ENCODE results near the gene THAP11.
"Not testable (repeated sequence)": the region's sequence is repeated elsewhere in the genome, so short reads cannot be mapped to it uniquely, and the experiment has no call there.

THAP11 gene

DNA sequence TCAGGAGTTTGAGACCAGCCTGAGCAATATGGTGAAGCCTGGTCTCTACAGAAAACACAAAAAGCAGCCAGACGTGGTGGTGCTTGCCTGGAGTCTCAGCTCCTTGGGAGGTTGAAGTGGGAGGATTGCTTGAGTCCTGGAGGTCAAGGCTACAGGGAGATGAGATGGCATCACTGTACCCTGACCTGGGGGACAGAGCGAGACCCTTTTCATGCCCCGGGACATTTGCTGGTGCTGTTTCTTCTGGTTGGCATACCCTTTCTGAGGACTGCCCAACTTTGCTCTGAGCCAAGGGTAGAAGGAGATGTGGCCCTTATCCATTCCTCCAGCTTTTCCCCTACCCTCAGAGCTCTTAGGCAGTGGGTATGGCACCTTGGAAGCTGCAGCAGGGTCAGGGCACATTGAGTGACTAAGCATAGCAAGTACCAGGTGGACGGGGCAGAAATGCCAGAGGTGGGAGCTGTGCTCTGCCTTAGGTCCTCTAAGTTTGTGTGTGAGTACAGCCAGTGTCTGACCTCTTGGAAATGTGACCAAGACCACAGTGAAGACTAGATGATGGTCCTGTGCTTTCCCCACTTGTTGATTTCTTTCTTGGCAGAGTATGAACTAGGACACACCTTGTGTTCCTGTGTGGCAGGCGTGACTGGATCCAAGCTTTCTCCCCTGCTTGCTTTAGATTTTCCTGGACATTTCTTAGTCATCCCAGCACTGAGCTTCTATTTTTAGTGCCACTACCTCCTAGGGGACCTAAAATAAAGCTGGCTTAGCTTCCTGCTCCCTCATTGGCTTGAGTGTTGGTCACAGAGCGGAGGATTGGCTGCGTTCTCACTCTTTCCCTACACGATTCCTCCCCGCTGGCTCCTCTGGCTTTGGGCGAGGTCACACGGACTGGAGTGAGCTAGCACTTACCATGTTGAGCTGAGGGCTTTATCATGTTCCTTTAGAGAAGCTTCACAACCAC is 20.8 kb downstream of the THAP11 start:
- DNase-seq (ENCODE audit: low read depth in 1 of 2, low spot score in 1 of 2) = no peak

DNA sequence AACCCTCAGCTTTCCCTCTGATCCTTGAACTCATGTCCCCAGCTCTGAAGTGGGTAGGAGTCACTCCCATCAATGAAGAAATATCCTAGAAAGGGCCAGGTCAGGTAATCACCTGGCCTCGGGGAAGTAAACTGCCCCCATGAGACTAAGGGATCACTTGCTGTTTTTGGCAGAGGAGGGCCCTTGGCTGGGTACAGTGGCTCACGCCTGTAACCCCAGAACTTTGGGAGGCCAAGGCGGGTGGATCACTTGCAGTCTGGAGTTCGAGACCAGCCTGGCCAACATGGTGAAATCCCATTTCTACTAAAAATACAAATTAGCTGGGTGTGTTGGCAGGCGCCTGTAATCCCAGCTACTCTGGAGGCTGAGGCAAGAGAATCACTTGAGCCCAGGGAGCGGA is 21.9 kb downstream of the THAP11 start:
- DNase-seq (ENCODE audit: low read depth in 1 of 2, low spot score in 1 of 2) = not testable (repeated sequence)

DNA sequence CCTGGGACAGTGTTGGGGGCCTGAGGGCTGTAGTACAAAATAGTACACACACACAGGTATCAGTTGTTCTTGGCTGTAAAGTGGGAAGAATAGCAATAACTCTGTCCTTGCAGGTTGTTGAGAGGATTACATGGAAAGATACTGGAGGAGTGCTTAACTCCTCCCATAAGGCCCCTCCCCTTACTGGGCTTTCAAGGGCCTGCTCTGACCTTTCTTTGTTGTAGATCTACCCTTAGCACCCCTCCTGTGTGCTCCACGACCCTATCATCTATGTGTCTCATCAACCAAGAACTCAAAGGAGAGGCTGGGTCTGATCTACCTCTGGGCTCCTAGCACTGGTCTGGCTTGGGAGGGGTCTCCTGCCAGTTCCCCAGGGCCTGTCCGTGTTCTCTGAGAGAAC is 22.5 kb downstream of the THAP11 start:
- DNase-seq (ENCODE audit: low read depth in 1 of 2, low spot score in 1 of 2) = no peak

DNA sequence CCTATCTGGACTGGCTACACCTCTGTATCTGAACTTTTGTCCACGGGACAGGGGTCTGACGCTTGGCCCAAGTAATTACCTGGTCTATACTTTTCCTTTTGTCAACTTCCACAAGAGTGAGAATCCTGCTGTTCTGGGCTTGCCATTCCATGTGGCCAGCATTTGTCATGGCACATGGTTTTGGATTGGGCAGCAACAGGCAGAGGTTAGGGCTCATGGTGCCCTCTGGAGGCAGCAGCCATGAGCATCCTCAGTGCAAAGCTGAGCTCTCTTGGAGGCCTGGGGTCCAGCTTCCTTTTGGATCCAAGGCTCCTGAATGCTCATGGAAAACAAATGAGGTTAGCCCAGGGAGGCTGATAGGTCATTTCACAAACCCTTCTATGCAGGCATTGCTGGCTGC is 23.2 kb downstream of the THAP11 start:
- DNase-seq (ENCODE audit: low read depth in 1 of 2, low spot score in 1 of 2) = no peak

DNA sequence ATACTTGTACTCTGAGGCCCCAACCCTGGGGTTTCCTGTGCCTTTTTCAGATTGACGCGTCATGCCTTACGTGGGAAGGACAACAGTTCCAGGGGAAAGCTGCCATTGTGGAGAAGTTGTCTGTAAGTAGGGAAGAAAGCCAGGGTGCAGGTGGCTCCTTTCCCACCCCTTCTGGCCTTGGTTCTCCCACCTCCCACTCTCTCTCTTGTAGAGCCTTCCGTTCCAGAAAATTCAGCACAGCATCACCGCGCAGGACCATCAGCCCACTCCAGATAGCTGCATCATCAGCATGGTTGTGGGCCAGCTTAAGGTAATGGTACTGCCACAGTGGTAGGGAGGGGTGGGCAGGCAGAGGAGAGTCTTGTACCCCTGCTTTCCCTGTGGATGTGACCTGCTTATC is 26.2 kb downstream of the THAP11 start:
- no peak for DNase-seq (ENCODE audit: low read depth in 1 of 2, low spot score in 1 of 2)

DNA sequence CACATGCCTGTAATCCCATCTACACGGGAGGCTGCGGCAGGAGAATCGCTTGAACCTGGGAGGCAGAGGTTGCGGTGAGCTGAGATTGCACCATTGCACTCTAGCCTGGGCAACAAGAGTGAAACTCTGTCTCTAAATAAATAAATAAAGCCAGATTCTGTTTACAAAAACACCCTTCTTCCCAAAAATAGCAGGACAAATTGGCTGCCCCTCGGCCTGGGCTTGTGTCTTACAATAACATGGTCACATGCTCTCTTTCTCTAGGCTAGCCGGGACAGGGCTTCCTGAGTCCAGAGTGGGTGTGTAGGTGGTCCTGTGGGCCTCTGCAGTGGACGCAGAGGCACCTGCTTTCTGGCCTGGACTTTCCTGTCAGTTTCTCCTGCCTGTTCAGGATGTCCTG is 27.5 kb downstream of the THAP11 start:
- no peak for DNase-seq (ENCODE audit: low read depth in 1 of 2, low spot score in 1 of 2)

DNA sequence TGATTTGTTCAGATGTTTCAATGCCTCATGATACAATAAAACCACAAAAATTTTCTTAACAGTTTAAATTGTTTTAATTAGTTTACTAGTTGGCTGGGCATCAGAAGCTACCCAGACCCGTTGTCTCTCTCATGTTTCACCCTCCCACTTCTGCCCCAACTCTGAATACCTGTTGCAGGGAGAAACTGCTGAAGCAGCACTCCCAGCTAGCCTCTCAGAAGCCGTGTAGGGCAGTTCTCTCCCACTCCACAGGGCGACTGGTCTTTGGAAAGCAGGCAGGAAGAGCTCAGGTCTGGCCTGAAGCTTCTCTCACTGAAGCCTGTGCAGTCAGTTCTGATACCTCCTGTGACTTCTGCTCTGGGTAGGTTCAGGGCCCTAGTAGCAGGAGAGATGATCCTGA is 29.1 kb downstream of the THAP11 start:
- no peak for DNase-seq (ENCODE audit: low read depth in 1 of 2, low spot score in 1 of 2)

DNA sequence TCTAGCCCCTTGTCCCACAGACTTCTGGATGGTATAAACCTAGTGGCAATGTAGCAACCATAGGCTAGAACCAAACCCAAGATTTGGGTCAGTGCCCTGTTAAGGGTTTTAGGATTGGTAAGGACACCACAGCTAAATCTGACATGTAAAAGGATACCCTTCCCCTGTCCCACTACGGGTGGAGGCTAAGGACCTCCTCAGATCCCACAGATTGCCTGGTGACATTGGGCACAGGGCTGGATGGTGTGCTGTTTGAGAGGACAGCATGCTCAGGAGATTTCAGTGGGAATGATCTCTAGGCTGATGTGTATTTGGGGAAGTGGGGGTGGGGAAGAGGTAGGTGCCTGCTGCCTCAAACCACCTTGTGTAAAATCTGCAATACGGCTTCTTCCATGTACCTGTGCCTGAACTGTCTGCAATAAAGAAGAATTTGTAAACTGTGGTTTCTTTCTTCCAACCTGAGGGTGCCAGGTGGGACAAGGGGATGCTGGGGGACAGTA is 30.1 kb downstream of the THAP11 start:
- DNase-seq (ENCODE audit: low read depth in 1 of 2, low spot score in 1 of 2) = no peak

DNA sequence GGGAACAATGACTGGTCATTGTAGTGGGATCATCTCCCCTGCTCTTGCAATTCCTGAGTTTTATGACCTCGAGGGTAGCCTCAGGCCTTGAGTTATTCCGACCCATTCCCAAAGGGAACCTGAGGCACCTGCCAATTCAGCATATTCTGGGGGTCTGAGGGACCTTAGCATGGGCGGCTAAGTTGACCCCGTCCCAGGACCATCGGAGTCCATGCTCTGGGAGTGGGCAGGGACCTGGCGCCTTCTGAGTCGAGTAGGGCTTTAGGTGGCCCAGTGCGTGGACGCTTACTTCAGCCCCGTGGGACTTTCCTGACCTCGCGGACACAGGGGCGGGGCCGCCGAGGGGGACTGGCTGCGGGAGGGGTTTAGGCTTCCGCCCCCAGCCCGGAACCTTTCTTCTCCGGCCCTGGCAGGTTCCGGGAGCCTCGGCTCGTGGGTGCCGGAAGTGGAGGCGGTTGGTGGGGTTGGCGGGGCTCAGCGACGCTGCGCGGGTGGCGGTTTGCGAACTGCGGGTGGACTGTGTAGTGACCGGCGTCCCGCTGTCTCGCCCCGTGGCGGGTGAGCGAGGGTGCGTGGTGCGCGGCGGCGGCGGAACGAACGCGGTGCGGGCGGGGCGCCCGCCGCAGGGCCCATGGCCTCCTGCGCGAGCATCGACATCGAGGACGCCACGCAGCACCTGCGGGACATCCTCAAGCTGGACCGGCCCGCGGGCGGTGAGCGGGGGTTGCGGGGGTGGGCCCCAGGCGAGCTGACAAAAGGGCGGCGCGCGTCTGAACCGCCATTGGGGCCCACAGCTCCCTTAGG is 30.7 kb downstream of the THAP11 start, which contains the start of gene EDC4:
Gene EDC4 (plus strand): TSS at position 422 of the 804 bp plus-strand sequence. CDS start 210 bp downstream, at position 632.
- DNase-seq (ENCODE audit: low read depth in 1 of 2, low spot score in 1 of 2) = peak; percentile 82 to 84

DNA sequence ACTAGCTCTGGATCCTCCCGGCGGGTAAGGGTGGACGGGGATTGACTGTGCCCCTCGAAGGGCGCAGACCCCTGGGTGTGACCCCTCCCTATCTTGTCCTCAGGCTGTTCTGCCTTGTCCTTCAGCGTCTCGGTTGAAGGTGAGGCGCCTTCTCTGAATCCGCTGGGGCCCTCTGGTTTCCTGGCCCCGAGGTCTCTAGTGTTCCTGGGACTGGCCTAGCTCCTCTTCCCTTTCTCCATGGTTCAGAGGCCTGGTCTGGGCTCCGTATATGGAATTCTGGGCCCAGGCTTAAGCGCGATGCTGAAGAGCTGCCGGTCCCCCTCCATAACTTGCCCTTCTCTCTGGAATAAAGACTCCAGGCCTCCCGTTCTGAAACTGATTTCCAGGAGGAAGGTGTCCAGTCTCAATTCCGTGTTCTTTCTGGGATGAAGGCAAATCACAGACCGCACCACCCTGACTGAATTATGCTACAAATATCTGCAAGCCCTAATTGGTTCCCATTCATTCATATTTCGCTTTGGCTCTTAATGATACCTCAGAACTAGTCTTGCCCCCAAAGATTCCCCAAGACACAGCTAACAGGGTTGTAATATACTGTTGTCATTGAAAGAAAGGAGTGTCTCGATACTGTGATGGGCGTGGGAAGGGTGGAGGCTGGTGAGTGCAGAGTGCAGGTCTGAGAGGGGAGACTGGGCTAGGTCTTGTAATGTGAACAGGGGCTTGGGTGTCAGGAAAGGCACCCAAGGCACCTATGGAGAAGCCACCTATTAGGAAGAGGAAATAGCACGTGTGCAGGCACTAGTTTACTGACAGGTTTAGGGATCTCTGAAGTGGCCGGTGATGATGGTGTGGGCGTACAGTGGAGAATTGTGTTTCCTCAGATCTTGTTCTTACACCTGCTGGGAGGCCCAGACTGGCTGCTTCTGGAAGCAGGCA is 31.6 kb downstream of the THAP11 start:
- DNase-seq (ENCODE audit: low read depth in 1 of 2, low spot score in 1 of 2) = no peak

DNA sequence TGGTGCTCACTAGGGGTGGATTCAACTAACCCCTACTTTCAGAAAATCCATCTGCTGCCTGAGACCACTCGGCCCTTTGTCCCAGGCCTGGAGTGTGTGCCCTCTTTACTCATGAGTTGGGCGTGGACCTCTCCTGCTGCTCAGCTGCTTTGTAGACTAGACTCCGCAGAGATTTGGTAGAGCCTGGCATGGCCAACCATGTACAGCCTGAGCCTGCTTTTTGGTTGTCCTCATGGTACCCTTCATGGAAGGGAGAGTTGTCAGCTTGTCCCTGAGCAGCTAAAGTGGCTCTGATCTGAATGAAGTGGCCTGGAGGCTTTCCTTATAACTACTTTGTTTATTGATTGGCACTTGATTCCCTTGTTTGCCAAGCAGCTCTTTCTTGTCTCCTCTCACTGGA is 32.3 kb downstream of the THAP11 start:
- no peak for DNase-seq (ENCODE audit: low read depth in 1 of 2, low spot score in 1 of 2)

DNA sequence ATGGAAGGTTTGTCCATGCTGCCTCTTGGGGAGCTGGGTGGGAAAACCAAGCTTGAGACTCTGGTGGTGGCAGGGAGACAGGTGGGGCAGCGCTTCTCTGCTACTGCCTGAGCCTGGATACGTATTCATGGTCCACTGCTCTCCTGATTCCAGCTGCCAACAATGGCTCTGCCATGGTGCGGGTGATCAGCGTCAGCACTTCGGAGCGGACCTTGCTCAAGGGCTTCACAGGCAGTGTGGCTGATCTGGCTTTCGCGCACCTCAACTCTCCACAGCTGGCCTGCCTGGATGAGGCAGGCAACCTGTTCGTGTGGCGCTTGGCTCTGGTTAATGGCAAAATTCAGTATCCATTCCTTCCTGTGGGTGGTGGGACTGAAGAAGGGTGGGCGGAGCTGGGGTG is 34.9 kb downstream of the THAP11 start:
- DNase-seq (ENCODE audit: low read depth in 1 of 2, low spot score in 1 of 2) = no peak

DNA sequence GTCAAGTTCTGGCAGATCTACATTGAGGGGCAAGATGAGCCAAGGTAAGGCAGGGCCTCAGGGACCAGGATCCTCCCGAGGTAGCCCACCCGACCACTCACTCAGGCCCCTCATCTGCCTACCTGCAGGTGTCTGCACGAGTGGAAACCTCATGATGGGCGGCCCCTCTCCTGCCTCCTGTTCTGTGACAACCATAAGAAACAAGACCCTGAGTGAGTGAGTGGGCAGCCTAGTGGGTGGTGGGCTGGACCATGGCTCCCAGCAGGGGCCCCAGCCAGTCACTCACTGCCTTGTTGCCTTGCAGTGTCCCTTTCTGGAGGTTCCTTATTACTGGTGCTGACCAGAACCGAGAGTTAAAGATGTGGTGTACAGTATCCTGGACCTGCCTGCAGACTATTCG is 36.1 kb downstream of the THAP11 start:
- no peak for DNase-seq (ENCODE audit: low read depth in 1 of 2, low spot score in 1 of 2)

DNA sequence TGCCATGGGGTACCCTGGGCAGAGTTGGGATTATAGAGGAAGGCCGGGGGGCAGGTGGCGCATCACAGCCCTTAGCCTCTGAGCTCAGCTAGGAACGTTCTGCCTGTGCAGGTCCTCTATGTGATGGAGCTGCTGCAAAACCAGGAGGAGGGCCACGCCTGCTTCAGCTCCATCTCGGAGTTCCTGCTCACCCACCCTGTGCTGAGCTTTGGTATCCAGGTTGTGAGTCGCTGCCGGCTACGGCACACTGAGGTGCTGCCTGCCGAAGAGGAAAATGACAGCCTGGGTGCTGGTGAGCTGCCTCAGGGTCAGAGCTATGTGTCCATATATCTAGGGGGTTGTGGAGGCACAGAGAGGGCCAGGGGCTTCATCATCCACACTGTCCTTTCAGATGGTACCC is 36.7 kb downstream of the THAP11 start:
- no peak for DNase-seq (ENCODE audit: low read depth in 1 of 2, low spot score in 1 of 2)

DNA sequence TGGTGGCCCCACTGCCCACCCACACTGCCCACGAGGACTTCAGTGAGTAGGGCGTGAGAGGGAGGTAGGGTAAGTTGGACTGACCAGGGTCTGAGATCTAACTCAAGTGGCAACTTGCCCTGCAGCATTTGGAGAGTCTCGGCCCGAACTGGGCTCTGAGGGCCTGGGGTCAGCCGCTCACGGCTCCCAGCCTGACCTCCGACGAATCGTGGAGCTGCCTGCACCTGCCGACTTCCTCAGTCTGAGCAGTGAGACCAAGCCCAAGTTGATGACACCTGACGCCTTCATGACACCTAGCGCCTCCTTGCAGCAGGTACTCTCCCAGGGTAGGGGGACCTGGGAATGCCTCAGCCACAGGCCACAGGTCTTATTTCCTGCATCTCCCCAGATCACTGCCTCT is 37.3 kb downstream of the THAP11 start:
- DNase-seq (ENCODE audit: low read depth in 1 of 2, low spot score in 1 of 2) = no peak

DNA sequence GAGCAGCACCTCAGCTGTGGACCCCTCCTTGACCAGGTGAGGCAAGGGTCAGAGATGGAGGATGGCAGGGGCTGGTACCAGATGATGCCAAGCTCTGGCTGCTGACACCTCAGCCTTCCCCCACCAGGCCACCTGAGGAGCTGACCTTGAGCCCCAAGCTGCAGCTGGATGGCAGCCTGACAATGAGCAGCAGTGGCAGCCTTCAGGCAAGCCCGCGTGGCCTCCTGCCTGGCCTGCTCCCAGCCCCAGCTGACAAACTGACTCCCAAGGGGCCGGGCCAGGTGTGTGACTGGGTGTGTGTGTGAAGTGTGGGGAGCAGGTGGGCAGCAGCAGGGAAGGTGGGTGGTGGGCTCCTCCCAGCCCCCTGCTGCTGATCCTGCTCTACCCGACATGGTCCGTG is 37.8 kb downstream of the THAP11 start:
- no peak for DNase-seq (ENCODE audit: low read depth in 1 of 2, low spot score in 1 of 2)

DNA sequence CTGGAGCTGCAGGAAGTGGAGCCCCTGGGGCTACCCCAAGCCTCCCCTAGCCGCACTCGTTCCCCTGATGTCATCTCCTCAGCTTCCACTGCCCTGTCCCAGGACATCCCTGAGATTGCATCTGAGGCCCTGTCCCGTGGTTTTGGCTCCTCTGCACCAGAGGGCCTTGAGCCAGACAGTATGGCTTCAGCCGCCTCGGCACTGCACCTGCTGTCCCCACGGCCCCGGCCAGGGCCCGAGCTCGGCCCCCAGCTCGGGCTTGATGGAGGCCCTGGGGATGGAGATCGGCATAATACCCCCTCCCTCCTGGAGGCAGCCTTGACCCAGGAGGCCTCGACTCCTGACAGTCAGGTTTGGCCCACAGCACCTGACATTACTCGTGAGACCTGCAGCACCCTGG is 38.5 kb downstream of the THAP11 start:
- no peak for DNase-seq (ENCODE audit: low read depth in 1 of 2, low spot score in 1 of 2)

DNA sequence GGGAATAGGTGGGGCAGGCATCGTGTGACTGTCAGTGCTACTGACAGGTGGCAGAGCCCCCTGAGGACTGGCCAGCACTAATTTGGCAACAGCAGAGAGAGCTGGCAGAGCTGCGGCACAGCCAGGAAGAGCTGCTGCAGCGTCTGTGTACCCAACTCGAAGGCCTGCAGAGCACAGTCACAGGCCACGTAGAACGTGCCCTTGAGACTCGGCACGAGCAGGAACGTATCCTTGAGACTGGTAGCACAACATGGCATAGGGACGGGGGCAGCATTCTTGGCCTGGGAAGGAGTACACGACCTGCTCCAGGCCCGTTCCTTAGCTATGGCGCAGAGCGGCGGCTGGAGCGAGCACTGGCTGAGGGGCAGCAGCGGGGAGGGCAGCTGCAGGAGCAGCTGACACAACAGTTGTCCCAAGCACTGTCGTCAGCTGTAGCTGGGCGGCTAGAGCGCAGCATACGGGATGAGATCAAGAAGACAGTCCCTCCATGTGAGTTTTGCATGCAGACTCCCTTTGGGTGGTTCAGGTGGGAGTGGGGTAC is 39.6 kb downstream of the THAP11 start:
- DNase-seq (ENCODE audit: low read depth in 1 of 2, low spot score in 1 of 2) = no peak

DNA sequence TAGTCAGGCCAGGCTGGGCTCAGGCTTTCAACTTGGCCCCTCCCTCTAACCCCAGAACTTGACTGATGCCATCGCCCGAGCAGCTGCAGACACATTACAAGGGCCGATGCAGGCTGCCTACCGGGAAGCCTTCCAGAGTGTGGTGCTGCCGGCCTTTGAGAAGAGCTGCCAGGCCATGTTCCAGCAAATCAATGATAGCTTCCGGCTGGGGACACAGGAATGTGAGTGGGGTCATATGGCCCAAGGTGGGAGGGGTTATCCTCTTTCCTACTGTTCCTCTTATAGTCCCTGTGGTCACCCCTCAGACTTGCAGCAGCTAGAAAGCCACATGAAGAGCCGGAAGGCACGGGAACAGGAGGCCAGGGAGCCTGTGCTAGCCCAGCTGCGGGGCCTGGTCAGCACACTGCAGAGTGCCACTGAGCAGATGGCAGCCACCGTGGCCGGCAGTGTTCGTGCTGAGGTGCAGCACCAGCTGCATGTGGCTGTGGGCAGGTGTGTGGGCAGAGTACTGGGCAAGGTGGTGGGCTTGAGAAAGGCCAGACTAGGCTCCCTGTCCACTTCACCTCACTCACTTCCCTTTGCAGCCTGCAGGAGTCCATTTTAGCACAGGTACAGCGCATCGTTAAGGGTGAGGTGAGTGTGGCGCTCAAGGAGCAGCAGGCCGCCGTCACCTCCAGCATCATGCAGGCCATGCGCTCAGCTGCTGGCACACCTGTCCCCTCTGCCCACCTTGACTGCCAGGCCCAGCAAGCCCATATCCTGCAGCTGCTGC is 40.4 kb downstream of the THAP11 start:
- no peak for DNase-seq (ENCODE audit: low read depth in 1 of 2, low spot score in 1 of 2)
